ENCODE results near the gene RYR3.
"Not testable (repeated sequence)": the region's sequence is repeated elsewhere in the genome, so short reads cannot be mapped to it uniquely, and the experiment has no call there.

Gene RYR3

DNA sequence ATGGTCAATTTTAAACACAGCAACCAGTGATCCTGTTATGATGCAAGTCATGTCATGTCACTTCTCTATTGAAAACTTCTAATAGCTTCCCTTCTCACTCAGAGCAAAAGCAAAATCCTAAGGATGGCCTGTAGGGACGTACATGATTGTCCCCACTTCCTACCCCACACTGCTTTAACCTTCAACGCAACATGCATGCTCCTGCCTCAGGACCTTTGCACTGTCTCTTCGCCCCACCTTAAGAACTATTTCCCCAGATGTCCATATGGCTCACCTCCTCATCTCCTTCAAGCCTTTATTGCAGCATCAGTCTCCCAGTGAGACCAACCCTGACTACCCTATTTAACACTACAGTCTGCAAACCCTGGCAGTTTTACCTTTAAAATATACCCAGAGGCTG lies 443.5 kb downstream of the RYR3 start:
- DNase-seq, result no peak

DNA sequence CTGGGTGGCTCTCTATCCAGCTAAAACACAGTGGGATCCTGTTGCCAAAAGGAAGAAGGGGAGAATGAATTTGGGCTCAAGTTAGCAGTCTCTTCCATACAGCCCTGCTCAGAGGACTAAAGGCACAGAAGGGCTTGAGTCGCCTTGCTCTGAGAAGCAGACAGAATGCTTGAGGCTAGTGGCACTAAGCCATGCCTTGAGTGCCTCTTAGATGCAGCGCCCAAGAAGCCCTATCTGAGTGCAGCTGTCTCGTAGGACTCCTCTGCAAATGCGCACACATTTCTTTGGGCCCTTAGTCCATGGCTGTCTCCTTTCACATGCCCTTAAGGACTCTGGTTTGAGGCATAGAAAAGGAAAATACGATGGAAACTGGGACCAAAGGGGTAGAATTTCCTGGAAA lies 446.2 kb downstream of the RYR3 start:
- no peak for DNase-seq

DNA sequence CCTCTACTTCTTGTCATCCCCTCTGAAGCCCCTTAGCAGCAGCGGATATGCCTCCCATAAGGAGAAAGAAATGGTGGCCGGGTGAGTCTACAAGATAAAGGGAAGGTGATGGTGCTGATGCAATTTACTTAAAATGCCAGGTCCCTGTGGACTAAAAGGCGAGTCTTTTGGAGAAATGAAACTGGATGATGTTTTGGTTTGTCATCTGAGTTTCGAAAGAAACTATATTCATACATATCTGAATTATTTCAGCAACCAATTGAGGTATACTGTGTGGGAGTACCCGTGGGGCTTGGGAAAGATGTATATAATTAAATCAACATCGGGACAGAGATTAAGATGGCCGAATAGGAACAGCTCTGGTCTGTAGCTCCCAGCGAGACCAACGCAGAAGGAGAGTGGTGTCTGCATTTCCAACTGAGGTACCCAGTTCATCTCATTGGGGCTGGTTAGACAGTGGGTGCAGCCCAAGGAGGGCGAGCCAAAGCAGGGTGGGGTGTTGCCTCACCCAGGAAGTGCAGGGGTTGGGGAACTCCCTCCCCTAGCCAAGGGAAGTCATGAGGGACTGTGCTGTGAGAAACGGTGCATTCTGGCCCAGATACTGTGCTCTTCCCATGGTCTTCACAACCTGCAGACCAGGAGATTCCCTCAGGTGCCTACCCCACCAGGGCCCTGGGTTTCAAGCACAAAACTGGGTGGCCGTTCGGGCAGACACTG lies 446.9 kb downstream of the RYR3 start:
- no peak for DNase-seq

GRCh38 chr15:33766389-33766788 lies 455.6 kb downstream of the RYR3 start:
- DNase-seq, result no peak

- DNase-seq, result no peak
Observed at GRCh38 chr15:33768670-33769190, 458.0 kb downstream of the RYR3 start.

- DNase-seq, result no peak
Observed at GRCh38 chr15:33773969-33774368, 463.2 kb downstream of the RYR3 start.

DNA sequence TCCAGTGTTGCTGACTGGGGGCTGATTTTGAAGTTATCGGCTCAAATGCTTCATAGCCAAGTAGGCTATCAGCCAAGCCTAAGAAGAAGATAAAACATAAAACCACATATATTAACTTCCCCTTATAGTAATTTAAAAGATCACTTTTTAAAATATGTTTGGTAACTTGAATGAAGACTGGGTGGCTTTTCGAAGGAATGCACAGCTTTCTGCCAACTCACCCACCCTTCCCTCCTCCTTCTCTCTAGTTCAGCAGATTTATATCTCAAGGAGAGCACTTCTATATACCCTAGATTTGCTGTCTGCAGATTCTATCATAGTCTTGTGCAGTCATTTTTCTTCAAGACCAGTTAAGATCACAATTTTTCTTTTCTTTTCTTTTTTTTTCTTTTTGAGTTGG lies 468.1 kb downstream of the RYR3 start:
- no peak for DNase-seq

- no peak for DNase-seq
Observed at GRCh38 chr15:33780011-33780768, 469.4 kb downstream of the RYR3 start.

- no peak for DNase-seq
Observed at GRCh38 chr15:33782966-33783365, 472.2 kb downstream of the RYR3 start.

- no peak for DNase-seq
Observed at GRCh38 chr15:33785366-33785765, 474.6 kb downstream of the RYR3 start.

DNA sequence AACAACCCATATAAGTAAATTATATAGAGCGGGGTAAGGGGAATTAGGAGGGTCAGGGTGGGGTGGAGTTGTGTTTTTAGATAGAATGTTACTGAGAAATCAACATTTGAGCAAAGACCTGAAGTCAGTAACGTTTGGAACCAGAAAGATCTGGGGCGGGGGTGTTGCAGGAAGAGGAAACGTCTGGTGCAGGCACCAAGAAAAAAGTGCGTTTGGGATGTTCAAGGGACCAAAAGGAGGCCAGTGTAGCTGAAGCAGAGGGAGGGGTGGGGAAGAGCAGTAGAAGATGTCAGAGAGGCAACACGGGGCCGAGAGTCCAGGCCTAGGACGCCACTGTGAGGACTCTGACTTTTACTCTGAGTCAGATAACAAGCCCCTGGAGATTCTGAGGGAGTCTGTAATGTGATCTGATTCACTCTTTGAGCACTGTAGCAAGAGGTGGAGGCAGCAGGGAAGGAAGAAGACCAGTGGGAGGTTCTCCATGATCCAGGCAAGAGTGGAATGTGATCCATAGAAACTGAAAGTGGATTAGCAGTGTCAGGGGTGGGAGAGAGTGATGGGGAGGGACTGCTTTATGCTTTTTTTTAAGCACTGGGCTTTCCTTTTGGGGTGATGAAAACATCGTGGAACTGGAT lies 478.3 kb downstream of the RYR3 start:
- no peak for DNase-seq

GRCh38 chr15:33794453-33794852 lies 483.7 kb downstream of the RYR3 start:
- no peak for DNase-seq

- DNase-seq, result no peak
Observed at GRCh38 chr15:33795070-33795469, 484.3 kb downstream of the RYR3 start.

- DNase-seq, result no peak
Observed at GRCh38 chr15:33797651-33798050, 486.9 kb downstream of the RYR3 start.

DNA sequence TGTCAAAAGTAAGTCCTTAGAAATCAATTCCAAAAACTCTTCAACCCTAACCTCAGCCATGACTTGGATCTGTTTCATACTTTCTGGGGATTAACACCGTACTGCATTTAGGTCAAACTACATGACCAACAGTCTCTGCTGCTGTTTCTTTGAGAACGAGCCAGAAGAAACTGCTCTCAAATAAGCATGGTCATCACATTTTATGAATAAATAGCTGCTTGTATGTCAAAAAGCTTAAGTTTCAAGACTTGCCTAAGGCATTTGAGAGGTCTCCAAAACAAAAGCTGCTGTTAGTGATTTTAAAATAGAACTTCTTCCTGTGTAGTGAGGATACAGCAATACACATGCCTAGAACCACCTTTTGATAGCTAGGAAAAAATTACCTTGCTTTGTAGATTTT lies 491.2 kb downstream of the RYR3 start:
- no peak for DNase-seq

- DNase-seq, result no peak
Observed at GRCh38 chr15:33807665-33808064, 496.9 kb downstream of the RYR3 start.

DNA sequence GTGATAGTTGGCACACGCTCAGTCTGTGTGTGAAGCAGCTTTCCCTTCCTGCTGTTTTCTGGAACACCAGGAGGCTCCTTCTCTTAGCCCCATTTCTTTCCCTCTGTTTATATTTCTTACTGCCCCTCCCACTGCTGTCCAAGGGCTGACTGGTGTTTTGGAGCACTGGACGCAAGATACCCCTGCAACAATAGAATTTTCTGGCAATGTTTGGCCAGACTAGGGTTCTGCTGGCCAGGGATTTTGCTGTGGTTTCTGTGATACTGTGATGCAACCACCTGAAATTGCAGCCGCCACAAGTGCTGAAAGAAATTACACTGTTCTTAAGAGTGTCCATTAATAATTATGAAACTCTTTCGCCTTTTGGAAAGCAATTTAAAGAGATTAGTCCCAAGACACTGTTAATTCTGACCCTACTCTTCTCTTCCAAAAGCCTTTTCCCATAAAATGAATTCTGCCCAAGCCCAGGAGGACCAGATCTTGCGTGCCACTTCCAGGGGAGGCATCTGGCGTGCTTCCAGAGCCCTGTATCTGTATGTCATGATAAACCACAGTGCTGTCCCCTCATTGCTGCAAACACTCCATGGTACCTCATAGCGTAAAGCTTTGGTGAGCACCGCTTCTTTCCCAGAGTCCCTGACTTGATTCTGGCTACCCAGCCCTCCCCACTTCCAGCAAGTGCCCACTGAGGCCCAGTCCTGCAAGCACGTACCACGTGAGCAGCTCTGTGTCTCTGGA lies 498.1 kb downstream of the RYR3 start:
- no peak for DNase-seq

DNA sequence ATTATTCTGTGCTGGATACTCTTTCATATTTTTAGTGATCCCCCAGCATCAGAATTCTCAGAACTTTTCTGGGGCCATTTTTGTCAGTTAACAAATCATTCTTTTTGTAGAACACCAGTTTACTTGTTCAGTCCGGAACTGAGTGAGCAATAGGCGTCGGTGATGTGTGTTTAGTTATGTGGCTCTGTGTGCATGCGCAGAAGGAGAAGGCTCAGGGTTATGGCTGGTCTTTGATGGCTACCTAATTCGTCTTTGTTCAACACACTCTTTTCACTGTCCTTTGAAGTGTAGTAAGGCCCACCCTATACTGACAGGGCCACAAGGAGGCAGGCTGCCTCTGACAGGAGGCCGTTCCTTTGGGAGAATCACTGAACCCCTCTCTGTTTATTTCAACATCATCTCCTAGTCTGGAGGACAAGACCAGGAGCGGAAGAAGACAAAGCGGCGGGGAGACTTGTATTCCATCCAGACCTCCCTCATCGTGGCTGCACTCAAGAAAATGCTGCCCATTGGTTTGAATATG lies 499.4 kb downstream of the RYR3 start:
- no peak for DNase-seq

- no peak for DNase-seq
Observed at GRCh38 chr15:33810806-33811205, 500.0 kb downstream of the RYR3 start.

- no peak for DNase-seq
Observed at GRCh38 chr15:33813891-33814290, 503.1 kb downstream of the RYR3 start.

GRCh38 chr15:33819499-33819898 lies 508.7 kb downstream of the RYR3 start:
- DNase-seq, result not testable (repeated sequence)
